ENCODE measurements around the gene SOST. TPM values are rescaled to one million over a fixed set of nuclear protein-coding genes. Genes with fewer than 3 reads are reported as not detected.

The SOST gene
- total RNA-seq, 1 donor: not detected

DNA sequence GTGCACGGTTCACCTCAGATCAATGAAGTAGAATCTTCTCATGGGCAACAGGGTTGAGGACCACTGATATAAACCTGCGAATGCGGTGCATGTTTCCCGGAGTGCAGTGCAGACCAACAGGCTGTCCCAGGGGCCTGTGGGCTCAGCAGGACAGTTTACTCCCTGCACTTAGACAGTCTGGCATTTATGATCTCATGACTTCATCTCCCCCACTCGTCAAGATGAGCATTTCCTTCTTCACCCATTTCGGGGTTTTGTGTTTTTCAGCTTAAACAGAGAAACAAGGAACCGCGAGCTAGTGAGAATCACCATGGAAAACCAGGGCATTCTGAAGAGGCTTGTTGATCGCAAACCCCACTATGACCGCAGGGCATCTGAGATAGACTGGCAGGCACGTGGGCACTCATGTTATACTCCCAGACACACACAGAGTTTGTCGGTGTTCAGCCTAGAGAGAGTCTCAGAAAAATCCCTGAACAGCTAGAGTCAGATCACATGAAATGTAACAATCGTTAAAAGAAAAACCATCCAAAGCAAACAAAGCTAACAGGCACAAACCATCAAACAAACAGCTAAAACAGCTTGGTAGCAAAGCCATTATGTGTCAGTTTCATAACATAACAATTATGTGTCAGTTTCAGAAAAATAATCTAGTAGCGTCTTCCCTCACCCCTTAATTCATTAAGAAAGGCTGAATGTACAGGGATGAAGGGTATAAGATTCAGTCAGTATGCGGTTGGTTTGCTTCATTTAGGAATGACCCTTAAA, 24.5 kb upstream of the SOST start:
- H3K27me3 ChIP-seq (ENCODE audit: insufficient read depth, low read length): peaks cover 3% of the 10 kb centered on the region
- no peak overlapping the region for H3K4me3 ChIP-seq (ENCODE audit: low read length)
- peaks cover 43% of the 10 kb centered on the region for H3K4me1 ChIP-seq (ENCODE audit: insufficient read depth, low read length)
- H3K9me3 ChIP-seq (ENCODE audit: low read depth, low read length): no peaks in the 10 kb centered on the region

DNA sequence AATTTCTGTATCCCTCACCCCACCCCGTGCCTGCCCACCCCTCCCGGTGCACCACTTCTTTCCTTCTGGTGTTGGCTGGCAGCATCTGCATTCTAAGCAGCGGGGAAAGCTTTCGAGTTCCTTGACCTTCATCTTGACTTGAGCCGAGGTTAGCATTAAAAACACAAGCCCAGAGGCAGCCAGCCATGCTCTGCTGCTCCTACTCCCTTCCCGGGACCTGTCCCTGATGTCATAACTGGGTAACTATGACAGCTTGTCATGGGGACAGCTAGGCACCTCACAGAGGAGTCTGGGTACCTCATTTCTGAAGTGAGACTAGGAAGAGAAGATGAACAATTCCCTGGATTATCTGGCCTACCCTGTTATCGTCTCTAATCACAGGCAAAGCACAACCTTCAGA, 21.5 kb upstream of the SOST start, which contains the start of gene CFAP97D1:
TSS of gene CFAP97D1 (plus strand) at position 301 of the 400 bp plus-strand sequence. CDS start at position 329, 28 bp downstream.
- H3K4me3 ChIP-seq (ENCODE audit: low read length): peak within 1 kb of the TSS; percentile 76
- no peaks in the 10 kb centered on the region for H3K9me3 ChIP-seq (ENCODE audit: low read depth, low read length)
- peaks cover 68% of the 10 kb centered on the region for H3K4me1 ChIP-seq (ENCODE audit: insufficient read depth, low read length)
- H3K27me3 ChIP-seq (ENCODE audit: insufficient read depth, low read length): peaks cover 3% of the 10 kb centered on the region

DNA sequence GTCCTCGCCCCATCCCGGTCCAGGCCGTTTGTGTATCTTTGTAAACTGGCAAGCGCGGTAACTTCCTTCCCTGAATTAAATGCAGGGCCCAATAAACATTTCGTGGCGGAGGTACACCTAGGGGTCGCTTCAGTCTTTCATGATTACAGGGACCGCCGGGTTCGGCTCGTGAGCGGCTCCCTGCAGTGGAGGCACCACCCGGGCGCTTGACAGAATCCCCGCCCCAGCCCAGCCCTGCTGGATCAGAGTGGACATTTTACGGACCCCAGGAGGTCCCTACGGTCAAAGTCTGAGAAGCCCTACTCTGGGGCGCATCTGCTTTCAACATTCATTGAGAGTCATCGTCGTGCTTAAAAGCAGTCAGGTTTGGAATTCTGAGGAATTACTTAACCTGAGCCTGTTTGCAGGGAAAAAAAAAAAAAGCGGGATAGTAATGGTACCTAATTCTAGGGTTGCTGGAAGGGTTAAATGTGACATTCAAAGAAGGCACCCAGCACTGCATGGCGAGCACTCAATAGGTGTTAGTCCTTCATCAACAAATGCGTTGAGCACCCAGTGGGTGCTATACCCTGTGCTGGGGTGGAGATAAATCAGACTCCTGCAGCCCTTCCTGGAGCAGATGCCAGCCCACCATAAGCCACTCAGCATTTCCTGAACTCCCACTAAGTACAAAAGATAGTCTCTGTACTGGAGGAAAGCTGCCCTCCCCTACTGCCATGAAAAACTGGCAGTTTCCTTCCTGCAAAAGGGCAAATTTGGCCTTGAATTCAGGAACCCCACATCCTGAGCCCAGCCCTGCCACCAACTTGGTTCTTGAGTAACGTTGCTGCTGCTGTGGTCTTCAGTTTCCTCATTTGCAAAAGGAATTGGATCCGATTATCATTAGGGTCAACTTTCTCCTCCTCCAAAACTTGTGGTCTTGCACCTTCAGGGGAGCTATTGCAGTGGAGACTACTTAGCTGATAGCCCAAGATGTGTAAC, 20.8 kb upstream of the SOST start:
- H3K4me1 ChIP-seq (ENCODE audit: insufficient read depth, low read length): peaks cover 75% of the 10 kb centered on the region
- H3K27me3 ChIP-seq (ENCODE audit: insufficient read depth, low read length): peaks cover 3% of the 10 kb centered on the region
- peak overlapping the region; percentile 76 for H3K4me3 ChIP-seq (ENCODE audit: low read length)
- no peaks in the 10 kb centered on the region for H3K9me3 ChIP-seq (ENCODE audit: low read depth, low read length)

DNA sequence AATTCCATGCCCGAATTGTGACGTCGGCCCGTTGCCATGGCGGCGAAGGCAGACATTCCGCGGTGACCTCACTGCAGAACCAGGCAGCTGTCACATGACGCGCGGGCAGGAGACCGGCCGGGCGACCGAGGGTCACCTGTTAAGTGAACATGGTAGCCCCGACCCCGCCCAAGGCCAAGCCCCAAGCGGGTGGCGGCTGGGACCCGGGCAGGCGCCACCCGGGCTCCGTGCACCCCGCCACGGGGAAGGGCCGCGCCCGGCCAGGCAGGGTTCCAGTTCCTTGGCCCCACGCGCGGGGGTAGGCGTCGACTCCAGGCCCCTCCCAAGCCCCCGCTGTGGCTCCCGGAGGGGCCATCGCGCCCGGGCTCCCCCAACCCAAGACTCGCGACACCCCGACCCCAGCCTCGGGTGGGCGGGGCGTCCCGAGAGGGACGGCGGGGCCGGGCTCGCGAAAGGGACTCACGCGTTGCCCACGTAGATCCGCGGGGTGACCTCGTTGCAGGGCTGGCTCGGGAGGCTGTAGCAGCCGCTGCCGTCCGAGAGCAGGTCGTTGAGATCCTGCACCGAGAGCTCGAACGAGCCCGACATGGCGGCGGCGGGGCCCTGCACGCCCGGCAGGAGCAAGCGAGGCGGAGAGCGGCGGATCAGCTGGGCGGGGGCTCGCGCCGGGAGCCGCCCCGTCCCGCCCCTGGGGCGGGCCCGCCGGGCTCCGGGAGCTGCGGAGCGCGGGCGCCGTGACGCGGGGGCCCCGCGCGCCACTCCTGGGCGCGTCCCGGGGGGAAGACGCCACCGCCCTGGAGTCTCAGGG, 19.9 kb upstream of the SOST start, which contains the start of gene DUSP3:
TSS of gene DUSP3 (minus strand) at position 641 of the 808 bp plus-strand sequence. CDS start at position 588, 53 bp downstream.
- Histone ChIP-seq H3K9me3 (ENCODE audit: low read depth, low read length) (no peaks in the 10 kb centered on the region), H3K4me1 (ENCODE audit: insufficient read depth, low read length) (peaks cover 77% of the 10 kb centered on the region), H3K4me3 (ENCODE audit: low read length) (peak within 1 kb of the TSS; percentile 76), H3K27me3 (ENCODE audit: insufficient read depth, low read length) (peaks cover 3% of the 10 kb centered on the region)

DNA sequence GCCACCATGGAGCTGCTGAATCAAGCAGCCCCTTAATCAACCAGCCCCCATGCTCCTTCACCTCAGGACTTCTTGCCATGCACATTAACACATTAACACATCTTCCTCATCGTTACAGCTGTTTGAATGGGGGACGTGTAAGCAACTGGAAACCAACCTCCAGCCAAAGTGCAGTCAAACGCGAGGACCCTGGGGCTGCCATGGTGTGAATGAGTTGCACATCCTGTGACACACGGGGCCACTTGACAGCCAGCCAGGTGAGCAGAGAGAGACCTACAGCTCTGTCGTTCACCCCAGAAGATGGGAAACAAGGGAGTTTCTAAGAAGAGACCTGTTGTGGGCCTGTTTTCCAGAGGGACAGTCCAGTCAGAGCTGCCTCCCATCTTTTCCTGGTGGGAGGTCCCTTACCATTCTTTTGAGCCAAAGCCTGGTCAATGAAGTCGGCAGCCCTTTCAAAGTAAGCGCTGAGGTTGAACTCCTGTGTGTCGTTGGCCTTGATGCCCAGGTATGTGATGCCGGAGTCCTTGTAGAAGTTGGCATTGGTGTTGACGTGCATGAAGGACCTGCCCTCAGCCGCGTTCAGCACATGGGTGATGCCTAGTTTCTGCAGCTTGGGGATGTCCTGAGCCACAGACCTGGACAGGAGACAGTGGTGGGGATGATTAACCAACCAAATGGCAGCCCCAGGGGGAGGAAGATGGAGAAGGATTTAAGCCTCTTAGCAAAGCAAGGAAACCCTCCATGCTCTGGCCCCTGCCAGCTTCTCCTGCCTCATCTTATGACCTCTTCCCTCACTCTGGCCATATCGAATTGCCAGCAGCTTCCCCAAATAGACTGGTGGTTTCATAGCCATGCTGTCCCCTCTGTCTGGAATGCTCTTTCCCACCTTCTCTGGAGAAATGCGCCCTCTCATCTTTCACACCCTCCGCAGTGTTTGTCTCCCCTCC, 16.0 kb upstream of the SOST start:
- H3K4me3 ChIP-seq (ENCODE audit: low read length): no peak overlapping the region
- peaks cover 80% of the 10 kb centered on the region for H3K4me1 ChIP-seq (ENCODE audit: insufficient read depth, low read length)
- no peaks in the 10 kb centered on the region for H3K27me3 ChIP-seq (ENCODE audit: insufficient read depth, low read length)
- no peaks in the 10 kb centered on the region for H3K9me3 ChIP-seq (ENCODE audit: low read depth, low read length)

DNA sequence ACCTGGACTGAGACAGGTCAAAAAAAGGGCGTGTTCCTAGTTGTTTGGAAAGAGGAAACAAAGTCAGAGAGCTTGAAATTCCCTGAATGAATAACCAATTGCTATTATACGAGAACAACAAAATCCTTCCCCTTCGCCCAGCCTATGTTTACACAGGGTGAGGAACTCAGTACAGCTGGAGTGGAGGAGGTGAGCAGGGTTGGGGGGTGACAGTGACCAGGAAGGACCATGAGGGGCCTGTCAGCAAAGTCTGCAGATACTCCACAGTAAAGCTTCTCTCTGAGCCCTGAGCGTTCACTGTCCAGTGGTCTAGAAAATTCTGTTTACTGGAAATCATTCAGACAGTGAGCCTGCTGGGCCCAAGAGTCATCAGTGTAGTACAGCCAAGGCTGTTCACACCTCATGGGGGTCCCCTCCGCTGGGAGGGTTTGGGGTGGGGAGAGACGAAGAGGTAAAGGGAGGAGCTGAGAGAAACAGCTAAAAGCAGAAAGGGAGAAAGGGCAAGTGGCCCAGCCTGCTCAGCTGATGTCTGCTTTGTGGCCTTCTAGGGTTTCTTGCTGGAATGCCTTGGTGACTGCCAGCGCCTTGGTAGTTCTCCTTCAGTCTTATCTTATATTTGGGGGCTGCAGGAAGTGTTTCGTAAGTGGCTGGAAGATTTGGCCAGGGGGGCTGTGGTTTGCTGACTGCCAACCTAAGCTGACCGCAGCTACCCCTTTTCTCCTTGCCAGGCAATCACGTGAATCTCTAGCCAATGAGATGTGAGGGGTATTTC, 14.5 kb upstream of the SOST start:
- no peak overlapping the region for H3K4me3 ChIP-seq (ENCODE audit: low read length)

DNA sequence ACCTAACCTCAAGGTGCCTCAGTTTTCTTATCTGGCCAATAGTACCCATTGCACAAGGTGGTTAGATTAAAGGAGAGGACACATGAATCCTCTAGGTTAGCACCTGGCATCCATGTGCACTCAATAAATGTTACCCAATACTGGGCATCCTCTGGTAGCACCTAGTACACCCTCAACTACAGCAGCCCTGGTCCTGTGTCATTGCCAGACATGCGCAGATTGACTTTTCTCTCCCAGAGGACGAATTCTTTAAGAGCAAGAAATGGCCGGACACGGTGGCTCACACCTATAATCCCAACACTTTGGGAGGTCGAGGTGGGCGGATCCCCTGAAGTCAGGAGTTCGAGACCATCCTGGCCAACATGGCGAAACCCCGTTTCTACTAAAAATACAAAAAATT, 12.9 kb upstream of the SOST start:
- Histone ChIP-seq H3K9me3 (ENCODE audit: low read depth, low read length) (no peaks in the 10 kb centered on the region), H3K4me3 (ENCODE audit: low read length) (no peak overlapping the region), H3K4me1 (ENCODE audit: insufficient read depth, low read length) (peaks cover 87% of the 10 kb centered on the region), H3K27me3 (ENCODE audit: insufficient read depth, low read length) (no peaks in the 10 kb centered on the region)

More for the DNA sequence above, 14.5 kb upstream of the SOST start:
- Histone ChIP-seq H3K4me1 (ENCODE audit: insufficient read depth, low read length) (peaks cover 87% of the 10 kb centered on the region), H3K27me3 (ENCODE audit: insufficient read depth, low read length) (no peaks in the 10 kb centered on the region), H3K9me3 (ENCODE audit: low read depth, low read length) (no peaks in the 10 kb centered on the region)

DNA sequence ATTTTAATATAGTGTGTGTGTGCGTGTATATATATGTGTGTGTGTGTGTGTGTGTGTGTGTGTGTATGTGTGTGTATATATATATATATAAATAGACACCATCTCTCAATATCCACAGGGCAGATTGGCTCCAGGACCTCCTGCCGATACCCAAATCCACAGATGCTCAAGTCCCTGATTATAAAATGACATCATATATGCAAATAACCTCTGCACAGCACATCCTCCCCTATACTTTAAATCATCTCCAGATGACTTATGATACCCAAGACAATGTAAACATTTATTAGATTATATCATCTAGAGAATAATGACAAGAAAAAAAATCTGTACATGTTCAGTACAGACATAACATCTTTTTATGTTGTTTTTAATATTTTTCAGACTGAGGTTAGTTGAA, 12.4 kb upstream of the SOST start:
- no peak overlapping the region for H3K4me3 ChIP-seq (ENCODE audit: low read length)
- no peaks in the 10 kb centered on the region for H3K9me3 ChIP-seq (ENCODE audit: low read depth, low read length)
- H3K27me3 ChIP-seq (ENCODE audit: insufficient read depth, low read length): no peaks in the 10 kb centered on the region
- peaks cover 87% of the 10 kb centered on the region for H3K4me1 ChIP-seq (ENCODE audit: insufficient read depth, low read length)

DNA sequence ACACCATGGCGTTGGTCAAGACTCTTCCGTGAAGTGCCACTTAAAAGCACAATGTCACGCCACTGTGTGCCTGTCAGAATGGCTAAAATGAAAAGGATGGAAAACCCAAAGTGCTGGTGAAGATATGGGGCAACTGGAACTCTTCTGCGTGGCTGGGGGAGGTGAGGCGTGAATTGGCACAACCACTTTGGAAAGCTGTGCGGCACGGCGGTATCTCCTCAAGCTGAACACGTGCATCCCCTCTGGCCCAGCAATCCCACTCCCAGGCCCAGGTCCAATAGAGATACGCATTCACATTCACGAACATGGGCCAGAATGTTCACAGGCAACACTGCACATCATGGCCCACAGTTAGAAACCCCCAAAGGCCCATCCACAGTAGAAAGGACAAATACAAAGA, 11.3 kb upstream of the SOST start:
- H3K4me1 ChIP-seq (ENCODE audit: insufficient read depth, low read length): peaks cover 84% of the 10 kb centered on the region

DNA sequence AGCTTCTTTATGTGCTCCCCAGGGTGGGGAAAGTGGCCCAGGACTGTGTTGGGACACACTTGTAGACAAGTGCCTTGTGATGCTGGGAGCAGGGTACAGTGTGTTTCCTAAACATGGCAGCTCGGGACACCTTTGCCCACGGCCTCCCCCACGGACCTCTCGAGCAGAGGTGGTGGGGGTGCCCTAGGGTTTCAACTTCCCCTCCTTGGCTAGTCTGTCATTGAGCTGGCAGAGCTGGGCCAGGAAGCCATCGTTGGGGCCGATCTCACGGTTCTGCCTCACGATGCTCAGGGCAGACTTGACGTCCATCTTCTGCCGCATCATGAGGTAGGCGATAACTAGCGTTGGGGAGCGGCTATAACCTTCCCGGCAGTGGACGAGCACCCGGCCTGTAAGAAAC, 10.8 kb upstream of the SOST start:
- Histone ChIP-seq H3K4me1 (ENCODE audit: insufficient read depth, low read length) (peaks cover 84% of the 10 kb centered on the region), H3K27me3 (ENCODE audit: insufficient read depth, low read length) (no peaks in the 10 kb centered on the region), H3K4me3 (ENCODE audit: low read length) (no peak overlapping the region), H3K9me3 (ENCODE audit: low read depth, low read length) (no peaks in the 10 kb centered on the region)

More for the DNA sequence above, 11.3 kb upstream of the SOST start:
- H3K27me3 ChIP-seq (ENCODE audit: insufficient read depth, low read length): no peaks in the 10 kb centered on the region
- no peaks in the 10 kb centered on the region for H3K9me3 ChIP-seq (ENCODE audit: low read depth, low read length)
- H3K4me3 ChIP-seq (ENCODE audit: low read length): no peak overlapping the region

DNA sequence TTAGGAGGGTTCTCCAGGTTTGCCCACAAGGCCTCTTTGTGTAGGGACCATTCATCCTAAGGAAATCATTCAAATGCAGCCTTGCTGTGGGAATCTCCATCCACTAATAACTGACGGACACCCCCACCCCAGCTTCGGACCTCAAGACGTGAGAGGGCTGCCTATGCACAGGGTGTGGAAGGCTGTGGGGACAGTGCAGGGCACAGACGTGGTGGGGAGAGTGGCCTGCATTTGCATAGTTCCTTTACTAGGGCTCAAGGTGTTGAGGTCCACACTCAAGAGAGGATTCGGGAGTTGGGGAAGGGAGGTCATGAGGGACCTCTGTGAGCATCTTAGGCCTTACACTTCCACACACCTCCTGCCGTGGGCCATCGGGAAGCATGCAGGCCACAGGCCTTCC, 10.4 kb upstream of the SOST start:
- Histone ChIP-seq H3K4me3 (ENCODE audit: low read length) (no peak overlapping the region), H3K9me3 (ENCODE audit: low read depth, low read length) (no peaks in the 10 kb centered on the region), H3K4me1 (ENCODE audit: insufficient read depth, low read length) (peaks cover 83% of the 10 kb centered on the region), H3K27me3 (ENCODE audit: insufficient read depth, low read length) (no peaks in the 10 kb centered on the region)

DNA sequence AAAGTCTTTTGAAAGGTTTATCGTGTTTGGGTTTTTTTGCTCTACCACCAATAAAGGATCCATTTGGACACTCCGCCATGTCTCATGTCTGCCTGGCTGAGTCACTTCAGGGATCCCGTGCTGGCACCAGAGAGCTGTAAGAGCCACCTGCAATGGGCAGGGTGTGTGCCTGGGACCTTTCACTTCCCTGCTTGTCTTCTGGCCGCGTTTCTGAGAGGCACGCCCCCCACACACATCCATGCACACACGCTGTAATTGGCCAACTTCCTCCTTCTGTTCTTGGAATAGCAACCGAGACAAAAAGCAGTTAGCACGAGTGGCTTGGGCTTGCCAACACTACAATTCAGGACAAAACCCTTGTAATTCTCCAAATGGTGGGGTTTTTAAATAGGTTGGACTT, 9.8 kb upstream of the SOST start:
- Histone ChIP-seq H3K27me3 (ENCODE audit: insufficient read depth, low read length) (no peaks in the 10 kb centered on the region), H3K9me3 (ENCODE audit: low read depth, low read length) (no peaks in the 10 kb centered on the region), H3K4me3 (ENCODE audit: low read length) (no peak overlapping the region), H3K4me1 (ENCODE audit: insufficient read depth, low read length) (peaks cover 78% of the 10 kb centered on the region)

DNA sequence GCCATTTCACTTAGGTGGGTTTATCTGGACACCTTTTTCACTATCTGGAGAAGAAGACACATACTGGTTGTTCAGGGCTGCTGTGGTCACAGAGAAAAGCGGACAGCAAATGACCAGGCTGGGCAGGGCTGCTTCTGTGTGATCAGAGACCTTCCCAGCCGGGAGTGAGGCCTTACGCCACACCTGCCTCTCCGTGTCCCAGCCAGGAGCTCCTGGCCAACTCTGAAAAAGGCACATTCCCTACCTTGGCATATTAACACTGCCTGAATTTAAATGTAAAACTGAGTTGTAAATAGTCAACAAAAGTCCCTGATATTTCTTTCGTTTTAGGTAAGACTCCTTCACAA, 9.1 kb upstream of the SOST start:
- peaks cover 71% of the 10 kb centered on the region for H3K4me1 ChIP-seq (ENCODE audit: insufficient read depth, low read length)
- H3K9me3 ChIP-seq (ENCODE audit: low read depth, low read length): no peaks in the 10 kb centered on the region
- no peak overlapping the region for H3K4me3 ChIP-seq (ENCODE audit: low read length)
- H3K27me3 ChIP-seq (ENCODE audit: insufficient read depth, low read length): no peaks in the 10 kb centered on the region

Data from mononuclear cell (primary cell).